IPS-11a (cell line): ENCODE results near the gene SLC7A9.
"Not testable (repeated sequence)": the region's sequence is repeated elsewhere in the genome, so short reads cannot be mapped to it uniquely, and the experiment has no call there.

ENCODE experiments used
- H3K4me3 ChIP-seq: one replicate; pipeline ENCODE4 v1.5.1; 2013; ENCODE audit warnings: low read depth, low read length, control low read depth

SLC7A9 gene

DNA sequence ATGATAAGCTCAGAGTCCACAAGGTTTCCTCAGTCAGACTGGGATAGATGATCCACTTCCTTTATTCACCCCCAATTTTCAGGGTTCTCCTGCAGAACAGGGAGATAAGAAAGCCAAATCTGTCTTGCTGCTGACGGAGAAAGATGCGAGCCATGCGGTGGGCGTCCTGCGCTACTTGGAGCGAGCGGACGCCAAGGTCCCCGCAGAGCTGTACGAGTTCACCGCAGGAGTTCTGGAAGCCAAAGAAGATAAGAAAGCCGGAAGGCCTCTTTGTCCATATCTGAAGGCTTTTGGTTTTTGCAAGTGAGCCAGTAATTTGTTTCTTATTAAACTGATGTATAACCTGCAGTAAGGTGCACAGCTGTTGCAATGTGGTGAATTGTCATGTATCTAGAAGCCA is 66.7 kb downstream of the SLC7A9 start:
- no peak overlapping the region for H3K4me3 ChIP-seq

DNA sequence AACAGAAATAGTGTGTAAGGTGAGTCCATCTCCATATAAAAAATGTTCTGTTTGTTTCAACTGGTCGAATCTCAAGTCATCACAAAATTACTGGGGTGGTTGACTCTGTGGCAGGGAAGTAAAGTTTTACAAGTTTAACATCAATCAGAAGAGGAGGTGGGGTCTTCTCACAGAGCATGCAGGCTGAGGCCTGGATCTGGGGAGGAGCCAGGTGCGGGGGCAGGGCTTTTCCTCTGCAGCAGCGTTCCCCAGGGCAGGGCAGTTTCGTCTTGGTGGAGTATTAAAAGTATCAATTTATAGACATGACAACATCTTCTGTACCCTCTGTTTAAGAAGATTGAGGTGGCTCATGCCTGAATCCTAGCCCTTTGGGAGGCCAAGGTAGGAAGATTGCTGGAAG is 68.8 kb downstream of the SLC7A9 start:
- H3K4me3 ChIP-seq: no peak overlapping the region

DNA sequence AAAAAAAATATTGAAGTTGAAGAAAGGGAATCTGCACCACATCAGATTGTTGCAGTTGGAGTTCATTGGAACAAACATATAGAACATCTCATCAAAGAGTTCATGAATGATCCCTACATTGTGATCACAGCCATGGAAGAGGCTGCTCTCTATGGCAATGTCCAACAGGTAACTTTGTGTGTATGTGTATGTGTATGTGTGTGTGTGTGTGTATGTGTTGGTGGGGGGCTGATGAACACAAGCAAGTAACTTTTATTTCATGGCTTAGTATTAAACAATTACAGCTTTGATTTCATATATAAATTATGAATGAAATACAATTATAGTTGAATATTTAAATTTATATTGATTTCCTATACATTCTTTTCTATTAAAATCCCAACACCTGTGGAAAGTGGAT is 69.4 kb downstream of the SLC7A9 start:
- H3K4me3 ChIP-seq: no peak overlapping the region

DNA sequence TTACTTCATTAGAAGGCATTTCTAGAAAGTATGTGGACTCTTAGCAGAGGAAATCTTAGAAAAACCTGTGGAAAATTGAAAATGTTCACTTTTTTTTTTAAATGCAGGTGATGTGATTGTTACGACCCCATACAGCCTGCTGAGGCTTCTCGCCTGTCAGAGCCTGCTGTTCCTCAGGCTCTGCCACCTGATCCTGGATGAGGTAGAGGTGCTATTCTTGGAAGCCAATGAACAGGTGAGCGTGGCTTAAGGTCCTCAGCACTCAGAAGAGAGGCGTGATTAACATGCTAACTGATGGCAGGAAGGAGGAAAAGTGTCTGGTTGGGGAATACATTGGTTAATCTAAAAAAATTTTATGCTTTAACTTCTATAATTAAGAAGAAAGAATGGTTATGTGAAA is 71.4 kb downstream of the SLC7A9 start:
- no peak overlapping the region for H3K4me3 ChIP-seq

DNA sequence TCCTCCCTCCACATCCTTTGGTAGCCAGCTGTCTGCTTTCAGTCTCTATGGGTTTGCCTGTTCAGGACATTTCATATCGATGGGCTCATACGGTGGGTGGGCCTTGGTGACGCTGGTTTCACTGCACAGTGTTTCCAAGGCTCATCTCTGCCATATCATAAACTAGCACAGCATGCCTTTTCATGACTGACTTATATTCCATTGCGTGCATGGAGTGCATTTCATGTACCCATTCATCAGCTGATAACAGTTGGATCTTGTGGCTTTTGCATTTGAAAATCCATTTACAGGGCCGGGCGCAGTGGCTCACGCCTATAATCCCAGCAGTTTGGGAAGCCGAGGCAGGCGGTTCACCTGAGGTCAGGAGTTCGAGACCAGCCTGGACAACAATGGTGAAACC is 80.1 kb downstream of the SLC7A9 start:
- no peak overlapping the region for H3K4me3 ChIP-seq

DNA sequence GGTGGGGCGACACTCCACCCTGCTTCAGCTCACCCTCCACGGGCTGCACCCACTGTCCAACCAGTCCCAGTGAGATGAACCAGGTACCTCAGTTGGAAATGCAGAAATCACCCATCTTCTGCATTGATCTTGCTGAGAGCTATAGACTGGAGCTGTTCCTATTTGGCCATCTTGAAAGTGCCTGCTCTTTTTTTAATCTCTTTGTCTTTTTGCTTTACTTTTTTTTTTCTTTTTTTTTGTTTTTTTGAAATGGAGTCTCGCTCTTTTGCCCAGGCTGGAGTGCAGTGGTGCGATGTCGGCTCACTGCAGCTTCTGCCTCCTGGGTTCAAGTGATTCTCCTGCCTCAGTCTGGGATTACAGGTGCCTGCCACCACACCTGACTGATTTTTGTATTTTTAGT is 81.7 kb downstream of the SLC7A9 start:
- H3K4me3 ChIP-seq: not testable (repeated sequence)

DNA sequence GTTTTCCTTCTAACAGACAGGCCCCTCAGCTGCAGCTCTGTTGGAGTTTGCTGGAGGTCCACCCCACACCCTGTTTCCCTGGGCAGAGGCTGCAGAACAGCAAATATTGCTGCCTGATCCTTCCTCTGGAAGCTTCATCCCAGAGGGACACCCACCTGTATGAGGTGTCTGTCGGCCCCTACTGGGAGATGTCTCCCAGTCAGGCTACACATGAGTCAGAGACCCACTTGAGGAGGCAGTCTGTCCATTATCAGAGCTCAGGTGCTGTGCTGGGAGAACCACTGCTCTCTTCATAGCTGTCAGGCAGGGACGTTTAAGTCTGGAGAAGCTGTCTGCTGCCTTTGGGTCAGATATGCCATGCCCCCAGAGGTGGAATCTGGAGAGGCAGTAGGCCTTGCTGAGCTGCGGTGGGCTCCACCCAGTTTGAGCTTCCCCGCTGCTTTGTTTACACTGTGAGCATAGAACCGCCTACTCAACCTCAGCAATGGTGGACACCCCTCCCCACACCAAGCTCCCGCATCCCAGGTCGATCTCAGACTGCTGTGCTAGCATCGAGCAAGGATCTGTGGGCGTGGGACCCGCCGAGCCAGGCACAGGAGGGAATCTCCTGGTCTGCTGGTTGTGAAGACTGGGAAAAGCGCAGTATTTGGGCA is 82.3 kb downstream of the SLC7A9 start:
- not testable (repeated sequence) for H3K4me3 ChIP-seq

DNA sequence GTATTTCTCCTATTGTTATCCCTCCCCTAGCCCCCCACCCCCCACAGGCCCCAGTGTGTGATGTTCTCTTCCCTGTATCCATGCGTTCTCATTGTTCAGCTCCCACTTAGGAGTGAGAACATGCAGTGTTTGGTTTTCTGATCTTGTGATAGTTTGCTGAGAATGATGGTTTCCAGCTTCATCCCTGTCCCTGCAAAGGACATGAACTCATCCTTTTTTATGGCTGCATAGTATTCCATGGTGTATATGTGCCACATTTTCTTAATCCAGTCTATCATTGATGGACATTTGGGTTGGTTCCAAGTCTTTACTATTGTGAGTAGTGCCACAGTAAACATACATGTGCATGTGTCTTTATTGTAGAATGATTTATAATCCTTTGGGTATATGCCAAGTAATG is 87.5 kb downstream of the SLC7A9 start:
- H3K4me3 ChIP-seq: not testable (repeated sequence)

DNA sequence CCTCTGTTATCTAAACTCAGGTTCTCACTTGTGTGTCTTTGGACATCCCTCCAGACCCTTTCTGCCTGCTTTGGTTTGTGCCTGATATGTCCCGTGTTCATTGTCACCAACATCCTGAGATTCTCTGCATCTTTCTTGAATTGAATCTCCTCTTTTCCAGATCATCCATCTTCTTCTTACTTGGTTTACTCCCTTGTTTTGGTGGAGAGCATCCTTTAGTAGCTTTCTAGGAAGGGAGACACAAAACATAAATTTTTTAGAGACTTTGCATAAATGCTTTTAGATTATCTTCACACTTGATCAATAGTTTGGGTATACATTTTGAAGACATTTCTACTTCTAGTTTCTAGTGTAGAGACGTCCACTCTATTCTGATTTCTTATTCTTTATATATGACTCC is 88.3 kb downstream of the SLC7A9 start:
- H3K4me3 ChIP-seq: no peak overlapping the region
